HG03378 (cell line): Measurements from ENCODE around the gene NPL.

Experiments used
- ATAC-seq: cut with Tn5 transposase; IDR thresholded peaks from one replicate; pipeline ENCODE4 v1.9.1; 2021; ENCODE audit warnings: mild to moderate bottlenecking, moderate library complexity; ENCODE audit not compliant: unreplicated experiment

NPL gene

GRCh38 chr1:182777386-182777785 is 12.2 kb upstream of the NPL start:
- ATAC-seq: no peak

GRCh38 chr1:182778862-182779261 is 10.7 kb upstream of the NPL start:
- no peak for ATAC-seq

- ATAC-seq: no peak
Measured at GRCh38 chr1:182779530-182779929, 10.0 kb upstream of the NPL start.

- ATAC-seq: no peak
Measured at GRCh38 chr1:182781841-182782586, 7.6 kb upstream of the NPL start.

GRCh38 chr1:182782587-182782913 is 7.0 kb upstream of the NPL start:
- ATAC-seq: no peak

- no peak for ATAC-seq
Measured at GRCh38 chr1:182783068-182783467, 6.5 kb upstream of the NPL start.

- no peak for ATAC-seq
Measured at GRCh38 chr1:182784556-182785171, 4.9 kb upstream of the NPL start.

- no peak for ATAC-seq
Measured at GRCh38 chr1:182785181-182785580, 4.4 kb upstream of the NPL start.

- ATAC-seq: no peak
Measured at GRCh38 chr1:182786223-182786994, 3.2 kb upstream of the NPL start.

- ATAC-seq: no peak
Measured at GRCh38 chr1:182786995-182787324, 2.6 kb upstream of the NPL start.

GRCh38 chr1:182791281-182792179 is 2.0 kb downstream of the NPL start:
- ATAC-seq: no peak

GRCh38 chr1:182794091-182794490 is 4.5 kb downstream of the NPL start:
- no peak for ATAC-seq

GRCh38 chr1:182794676-182795201 is 5.2 kb downstream of the NPL start:
- no peak for ATAC-seq

GRCh38 chr1:182795563-182796228 is 6.1 kb downstream of the NPL start:
- no peak for ATAC-seq

- ATAC-seq: no peak
Measured at GRCh38 chr1:182802006-182802803, 12.6 kb downstream of the NPL start.

GRCh38 chr1:182803846-182804245 is 14.3 kb downstream of the NPL start:
- no peak for ATAC-seq

GRCh38 chr1:182806015-182806678 is 16.6 kb downstream of the NPL start:
- no peak for ATAC-seq

- no peak for ATAC-seq
Measured at GRCh38 chr1:182807907-182808306, 18.3 kb downstream of the NPL start.

GRCh38 chr1:182809414-182809957 is 19.9 kb downstream of the NPL start:
- no peak for ATAC-seq
